SKM-1 (cell line): ENCODE results near the gene GEMIN7.
A peak's percentile ranks its signal among the peaks of the same experiment; 100 is the strongest.

Experiments
- DNase-seq: peaks from one replicate; lab custom pipeline; 2025; ENCODE audit not compliant: unreplicated experiment; lab: John Stamatoyannopoulos, UW

The GEMIN7 gene

DNA sequence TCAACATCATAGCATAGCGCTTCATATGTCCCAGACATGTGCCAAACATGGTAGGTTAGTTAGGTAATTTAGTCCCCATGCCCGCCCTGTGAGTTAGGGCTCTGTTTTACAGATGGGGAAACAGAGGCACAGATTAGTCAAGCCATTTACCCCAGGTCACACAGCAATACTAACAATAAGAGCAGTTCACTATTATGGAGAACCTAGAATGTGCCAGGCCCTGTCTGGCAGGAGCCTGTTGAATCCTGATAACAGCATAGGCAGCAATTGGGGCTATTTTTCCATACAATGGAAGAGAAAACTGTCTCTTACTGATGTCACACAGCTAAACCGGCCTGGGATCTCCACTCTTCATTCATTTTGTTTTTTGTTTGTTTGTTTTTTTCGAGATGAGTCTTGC lies 7.4 kb downstream of the GEMIN7 start:
- DNase-seq, result no peak

DNA sequence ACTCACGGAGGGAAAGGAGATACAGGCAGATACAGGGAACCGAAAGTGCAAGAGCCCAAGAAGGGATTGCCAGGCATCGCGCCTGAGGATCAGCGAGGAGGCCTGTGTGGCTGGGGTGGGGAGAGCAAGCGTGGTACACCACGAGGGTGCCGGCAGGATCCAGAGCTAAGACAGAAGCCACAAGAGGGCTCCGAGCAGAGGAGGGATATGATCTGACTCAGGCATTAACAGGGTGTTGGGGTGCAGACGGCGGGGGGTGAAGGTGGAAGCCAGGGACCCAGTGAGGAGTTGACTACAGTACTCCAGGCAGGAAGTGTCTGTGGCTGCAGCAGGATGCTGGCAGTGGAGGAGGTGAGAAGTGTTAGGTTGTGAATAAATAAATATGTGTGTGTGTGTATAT lies 8.5 kb downstream of the GEMIN7 start:
- no peak for DNase-seq

DNA sequence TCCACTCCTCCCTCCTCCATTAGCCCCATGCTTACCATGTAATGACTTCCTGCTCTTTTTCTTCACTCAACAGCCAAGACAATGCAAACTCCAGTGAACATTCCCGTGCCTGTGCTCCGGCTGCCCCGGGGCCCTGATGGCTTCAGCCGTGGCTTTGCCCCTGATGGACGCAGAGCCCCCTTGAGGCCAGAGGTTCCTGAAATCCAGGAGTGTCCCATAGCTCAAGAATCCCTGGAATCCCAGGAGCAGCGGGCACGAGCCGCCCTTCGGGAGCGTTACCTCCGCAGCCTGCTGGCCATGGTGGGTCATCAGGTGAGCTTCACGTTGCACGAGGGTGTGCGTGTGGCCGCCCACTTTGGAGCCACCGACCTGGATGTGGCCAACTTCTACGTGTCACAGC lies 11.0 kb downstream of the GEMIN7 start:
- no peak for DNase-seq

DNA sequence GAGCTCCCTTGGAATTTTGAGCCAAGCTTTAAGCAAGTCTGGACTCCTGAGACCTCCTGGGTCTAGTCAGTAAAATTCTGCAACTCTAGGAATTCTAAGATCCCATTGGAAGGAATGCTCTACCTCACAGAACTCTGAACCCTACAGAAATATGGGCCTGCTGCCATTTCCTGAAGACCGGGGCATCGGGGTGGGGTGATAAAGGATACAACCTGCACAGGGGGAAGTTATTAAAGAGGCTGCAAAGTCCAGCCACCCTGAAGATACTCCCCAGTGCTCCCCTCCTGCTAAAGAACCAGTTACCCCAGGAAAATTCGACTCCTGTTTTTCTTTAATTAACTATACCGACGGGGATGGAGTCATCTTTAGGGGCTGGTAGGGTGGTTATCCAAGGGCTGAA lies 11.5 kb downstream of the GEMIN7 start:
- no peak for DNase-seq

DNA sequence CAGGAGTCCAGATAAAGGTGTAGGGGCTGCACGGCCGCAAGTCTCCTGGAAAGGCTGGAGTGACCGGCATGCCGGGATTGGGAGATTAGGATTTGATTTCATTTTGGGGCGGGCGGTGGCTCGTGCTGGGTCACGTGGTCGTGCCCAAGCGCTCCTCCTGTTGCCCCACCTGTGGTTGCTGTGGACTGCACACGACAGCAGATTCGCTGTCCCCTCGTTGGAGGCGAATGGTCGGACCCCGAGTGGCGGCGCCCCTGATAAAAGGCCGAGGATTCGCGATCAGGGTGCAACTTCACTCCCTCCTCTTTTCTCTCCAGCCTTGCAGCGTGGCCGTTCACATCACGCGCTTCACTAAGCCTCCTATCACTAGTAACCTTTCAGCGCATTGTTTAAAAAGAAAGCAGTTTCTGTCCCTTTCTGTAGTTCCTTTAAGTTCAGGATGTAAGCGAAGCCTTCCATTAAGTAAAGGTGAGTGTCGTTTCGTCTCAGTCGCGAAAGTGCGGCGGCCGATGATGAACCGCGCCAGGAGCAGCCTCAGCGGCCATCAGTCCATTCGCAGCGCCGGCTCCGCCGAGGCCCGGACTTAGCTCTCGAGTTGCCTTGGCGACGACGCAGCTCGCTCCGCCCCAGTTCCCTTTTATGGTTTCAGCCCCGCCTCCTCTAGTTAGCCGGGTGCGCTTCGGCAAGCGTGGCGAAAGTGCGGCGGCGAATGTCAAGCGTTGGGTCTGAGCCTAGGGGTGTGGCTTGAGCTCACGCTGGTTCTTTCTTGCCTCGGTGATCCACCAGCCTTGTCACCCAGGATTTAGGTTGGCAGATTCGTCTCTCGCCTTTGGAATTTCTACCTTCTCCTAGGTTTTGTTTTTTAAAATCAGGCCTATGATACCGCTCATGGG lies 12.2 kb downstream of the GEMIN7 start:
- no peak for DNase-seq

DNA sequence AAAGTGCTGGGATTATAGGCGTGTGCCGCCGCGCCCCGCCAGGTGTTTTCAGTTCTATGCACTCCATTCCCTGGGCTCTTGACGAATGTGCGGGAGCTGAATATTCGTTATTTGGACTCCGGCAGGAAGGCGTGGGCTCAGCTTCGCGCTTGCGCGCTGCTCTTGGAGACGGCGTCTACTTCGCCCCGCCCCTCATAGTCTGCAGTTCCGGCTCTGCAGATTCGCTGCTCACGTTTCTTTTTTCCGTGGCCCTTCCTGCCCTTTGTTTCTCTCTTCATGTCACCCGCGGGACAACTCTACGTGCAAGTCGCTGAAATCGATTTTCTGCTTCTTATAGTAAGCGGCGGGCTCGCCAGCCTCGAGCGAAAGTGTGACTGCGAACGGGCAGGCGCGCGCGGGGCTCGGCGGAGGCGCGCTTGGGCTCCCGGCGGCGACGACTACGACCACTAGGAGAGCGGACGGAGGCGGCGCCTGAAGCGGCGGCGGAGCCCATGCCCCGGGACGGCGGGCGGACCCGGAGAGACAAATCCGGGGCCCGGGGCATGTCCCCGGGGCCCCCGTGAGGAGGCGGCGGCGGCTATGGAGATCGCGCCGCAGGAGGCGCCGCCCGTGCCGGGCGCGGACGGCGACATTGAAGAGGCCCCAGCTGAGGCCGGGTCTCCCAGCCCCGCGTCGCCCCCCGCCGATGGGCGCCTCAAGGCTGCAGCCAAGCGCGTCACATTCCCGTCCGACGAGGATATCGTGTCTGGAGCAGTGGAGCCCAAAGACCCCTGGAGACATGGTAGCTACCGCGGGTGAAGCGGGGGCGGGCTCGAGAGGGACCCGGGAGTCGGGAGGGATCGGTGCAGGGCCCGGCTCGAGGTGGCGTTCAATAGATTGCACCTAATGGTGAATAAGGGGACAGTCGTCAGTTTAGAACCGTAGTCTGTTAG lies 14.0 kb downstream of the GEMIN7 start, which contains the start of gene PPP1R37:
Gene PPP1R37, plus strand, starts transcription at position 433 of the 932 bp plus-strand sequence. Its CDS starts 147 bp downstream, at position 580.
- DNase-seq, result peak; percentile 41

DNA sequence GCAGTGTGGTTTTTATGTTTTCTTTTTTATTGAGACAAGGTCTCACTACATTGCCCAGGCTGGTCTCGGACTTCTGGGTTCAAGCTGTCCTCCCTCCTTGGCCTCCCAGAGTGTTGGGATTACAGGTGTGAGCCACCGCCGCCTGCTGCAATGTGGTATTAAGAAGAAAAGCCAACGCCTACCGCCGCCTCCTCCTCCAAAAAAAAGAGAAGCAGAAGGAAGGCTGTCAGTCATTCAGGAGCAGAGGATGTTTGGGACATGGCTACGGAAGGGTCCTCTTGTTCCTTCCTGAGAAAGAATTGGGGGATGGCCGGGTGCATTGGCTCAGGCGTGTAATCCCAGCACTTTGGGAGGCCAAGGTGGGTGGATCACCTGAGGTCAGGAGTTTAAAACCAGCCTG lies 15.1 kb downstream of the GEMIN7 start:
- DNase-seq, result no peak

DNA sequence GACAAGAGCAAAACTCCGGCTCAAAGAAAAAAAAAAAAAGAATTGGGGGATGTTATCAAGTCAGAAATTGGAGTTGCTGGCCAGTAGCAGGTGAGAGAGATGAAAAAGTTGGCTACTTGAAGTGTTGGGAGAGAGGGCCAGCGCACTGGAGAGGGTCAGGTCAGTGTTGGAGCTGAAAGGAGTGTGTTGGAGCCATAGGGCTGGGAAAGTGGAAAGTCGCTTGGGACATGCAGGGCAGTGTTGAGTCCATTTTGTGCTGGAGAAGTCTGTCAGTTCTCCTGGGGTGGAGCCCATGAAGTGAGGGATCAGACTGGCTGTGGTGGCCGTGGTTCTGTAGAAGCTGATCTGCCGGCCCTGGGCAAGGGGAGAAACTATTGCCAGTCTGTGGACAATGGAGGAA lies 15.6 kb downstream of the GEMIN7 start:
- no peak for DNase-seq

DNA sequence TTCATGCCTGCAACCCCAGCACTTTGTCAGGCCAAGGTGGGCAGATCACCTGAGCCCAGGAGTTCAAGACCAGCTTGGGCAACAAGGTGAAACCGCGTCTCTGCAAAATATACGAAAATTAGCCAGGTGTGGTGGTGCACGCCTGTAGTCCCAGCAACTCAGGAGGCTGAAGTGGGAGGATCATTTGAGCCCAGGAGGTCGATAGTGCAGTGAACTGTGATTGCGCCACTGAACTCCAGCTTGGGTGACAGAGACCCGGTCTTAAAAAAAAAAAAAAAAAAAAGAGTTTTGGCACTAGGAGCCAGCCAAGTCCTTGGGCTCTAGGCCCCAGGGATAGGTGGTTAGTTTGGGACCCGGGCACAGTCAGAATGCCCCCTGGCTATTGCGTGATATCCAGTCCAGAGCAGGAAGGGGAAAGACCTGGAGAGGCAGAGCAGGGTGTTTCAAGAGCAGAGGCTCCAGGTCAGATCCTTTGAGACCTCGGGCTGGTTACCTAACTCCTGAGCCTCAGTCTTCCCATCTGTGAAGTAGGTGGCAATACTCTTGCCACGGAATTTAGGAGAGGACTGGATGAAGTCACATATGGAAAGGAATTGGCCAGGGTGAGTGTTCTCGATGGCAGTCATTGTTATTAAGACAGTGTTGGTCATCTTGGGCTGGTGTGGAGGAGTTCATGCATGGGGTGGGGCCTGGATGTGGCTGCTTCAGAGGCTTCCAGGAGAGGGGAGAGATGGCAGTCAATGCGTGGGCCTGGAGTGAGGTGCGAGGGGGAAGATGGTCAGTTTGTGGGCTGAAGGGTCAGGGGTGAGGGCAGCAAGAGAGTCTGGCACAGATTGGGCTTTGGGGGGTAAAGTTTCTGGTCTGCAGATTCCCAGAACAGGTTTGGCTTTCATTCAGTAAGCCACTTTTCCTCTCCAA lies 16.7 kb downstream of the GEMIN7 start:
- DNase-seq, result no peak

DNA sequence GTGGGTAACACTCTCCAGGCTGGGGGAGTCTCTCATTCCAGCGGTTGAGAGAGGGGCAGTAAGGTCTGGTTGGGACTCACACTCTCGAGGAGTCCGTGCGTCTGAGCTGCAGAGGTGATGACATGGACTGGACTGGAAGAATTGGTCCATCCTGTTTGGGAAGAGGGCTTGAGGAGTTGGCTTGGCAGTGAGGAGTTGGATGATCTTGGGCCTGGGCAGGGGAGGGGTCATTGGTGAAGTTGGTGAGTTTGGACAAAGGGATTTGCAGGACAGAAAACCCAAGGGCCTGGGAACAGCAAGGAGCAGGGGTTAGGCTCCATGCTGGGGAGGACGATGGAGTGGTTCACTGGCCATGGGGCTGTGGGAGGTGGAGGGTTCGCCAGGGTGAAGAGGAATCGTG lies 17.6 kb downstream of the GEMIN7 start:
- DNase-seq, result no peak

DNA sequence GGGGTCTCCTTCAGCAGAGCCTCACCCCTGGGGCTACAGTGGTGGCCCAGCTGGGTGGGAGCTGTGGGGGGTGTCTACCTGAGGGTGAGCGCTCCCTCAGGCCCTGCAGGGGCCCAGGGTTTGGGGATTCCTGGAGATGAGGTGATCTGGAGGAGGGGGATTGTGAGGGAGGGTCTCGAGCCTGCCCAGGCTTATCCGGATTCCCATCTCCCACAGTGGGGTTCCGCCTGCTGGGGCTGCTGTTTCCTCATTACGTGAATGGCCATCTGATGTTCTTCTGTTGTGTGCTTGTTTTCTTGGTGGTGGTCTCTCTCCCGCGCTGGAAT lies 18.4 kb downstream of the GEMIN7 start:
- DNase-seq, result no peak

DNA sequence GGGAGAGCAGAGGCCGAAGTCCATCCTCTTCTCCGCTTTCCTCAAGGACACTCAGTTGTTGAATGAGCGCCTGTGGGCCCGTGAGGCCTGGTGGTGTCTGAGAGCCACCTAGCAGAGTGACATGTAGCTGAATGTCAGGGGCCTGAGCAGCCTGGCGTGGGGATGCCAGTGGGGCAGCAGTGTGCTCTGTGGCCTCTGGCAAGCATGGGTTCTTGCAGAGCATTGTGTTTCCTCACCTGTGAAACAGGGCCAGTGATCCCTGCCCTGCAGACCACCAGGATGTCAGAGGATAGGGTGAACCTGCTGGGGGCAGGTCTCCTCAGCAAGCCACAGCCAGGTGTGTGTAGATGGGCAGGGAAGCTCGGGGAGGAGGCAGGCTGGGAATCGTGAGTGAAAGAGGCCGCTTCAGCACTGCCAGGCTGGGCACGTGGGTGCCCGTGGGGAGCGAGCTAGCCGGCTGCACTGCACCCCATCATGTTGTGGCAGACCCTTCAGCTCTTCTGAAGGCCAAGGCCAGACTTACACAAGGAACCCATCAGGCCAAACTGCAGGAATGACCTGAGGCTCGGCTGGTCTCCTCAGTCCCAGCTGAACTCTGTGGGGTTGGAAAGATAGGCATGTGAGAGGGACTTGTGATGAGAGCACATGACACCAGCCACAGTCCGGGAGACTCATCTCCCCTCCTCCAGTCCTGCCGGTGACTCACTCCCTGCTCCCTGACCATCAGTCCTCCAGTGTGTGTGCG lies 18.9 kb downstream of the GEMIN7 start:
- DNase-seq, result no peak

DNA sequence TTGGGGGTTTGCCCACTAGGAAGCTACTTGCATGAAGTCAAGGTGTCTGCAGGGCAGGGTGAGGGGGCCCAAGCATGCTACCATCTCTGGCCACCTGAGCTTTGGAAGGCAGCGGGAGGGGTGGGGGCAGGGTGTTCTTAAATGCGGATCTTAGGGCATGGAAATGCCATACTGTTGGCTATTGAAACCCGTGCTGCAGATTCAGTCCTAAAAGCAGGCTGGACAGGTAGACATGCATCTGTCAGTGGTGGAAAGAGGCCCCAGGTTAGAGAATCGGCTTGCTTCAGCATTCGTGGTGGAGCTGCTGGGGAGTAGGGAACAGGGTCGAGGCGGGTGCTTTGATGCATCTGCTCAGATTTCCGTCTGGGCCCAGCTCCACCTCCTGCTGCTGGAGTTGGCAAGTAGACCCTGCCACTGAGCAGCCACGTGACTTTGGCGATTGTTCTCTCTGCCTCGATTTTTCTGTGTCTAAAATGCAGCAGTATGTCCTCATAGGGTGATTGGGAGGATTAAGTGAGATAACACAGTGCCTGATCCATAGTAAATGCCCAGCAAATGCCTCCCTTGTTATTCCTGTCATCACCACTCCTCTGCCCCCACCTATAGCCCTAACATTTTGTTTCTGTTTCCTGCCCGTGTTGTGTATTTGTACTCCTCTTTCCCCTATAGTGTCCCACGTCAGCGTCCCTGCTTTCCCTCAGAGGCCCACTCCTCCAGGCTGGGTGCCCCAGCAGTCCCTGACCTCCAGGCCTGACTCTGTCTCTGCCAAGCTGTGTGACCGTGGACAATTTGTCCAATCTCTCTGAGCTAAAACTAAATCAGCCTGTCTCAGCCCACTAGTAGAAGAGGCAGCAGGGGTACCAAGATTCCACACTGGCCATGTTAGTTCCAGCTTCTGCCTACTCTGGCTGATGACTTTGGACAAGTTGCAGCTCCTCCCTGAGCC lies 19.7 kb downstream of the GEMIN7 start:
- no peak for DNase-seq

DNA sequence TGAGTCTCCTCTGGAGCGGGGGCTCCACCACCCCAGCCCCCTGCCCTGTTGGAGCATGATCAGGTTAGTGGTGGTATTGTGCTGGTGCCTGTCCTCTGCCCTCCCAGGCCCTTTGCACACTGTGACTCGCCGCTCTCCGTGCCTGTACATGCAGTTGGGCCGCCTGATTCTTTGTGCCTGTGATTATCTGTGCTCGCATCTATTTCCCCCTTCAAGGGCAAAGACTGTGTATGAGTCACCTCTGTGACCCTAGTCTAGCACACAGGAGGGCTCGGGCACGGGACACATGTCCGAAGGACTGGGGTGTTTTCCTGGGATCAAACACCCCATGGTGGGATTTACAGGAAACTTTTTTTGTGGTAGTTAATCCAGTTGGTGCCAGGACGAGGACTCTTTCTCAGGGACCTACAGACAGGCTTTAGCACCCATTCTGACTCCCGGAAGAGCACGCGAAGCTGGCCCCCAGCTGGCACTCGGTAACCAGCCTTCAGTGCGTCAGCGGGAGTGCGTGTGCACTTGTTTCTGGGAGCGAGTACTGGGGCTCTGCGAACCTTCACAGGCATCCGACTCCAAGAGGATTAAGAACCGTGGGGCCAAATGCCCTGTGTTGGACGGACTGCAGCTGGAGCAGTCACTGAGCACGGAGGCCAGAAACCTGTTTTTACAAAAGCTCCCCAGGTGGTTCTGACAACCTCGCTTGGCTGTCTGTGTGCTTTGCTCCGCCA lies 20.6 kb downstream of the GEMIN7 start:
- no peak for DNase-seq

DNA sequence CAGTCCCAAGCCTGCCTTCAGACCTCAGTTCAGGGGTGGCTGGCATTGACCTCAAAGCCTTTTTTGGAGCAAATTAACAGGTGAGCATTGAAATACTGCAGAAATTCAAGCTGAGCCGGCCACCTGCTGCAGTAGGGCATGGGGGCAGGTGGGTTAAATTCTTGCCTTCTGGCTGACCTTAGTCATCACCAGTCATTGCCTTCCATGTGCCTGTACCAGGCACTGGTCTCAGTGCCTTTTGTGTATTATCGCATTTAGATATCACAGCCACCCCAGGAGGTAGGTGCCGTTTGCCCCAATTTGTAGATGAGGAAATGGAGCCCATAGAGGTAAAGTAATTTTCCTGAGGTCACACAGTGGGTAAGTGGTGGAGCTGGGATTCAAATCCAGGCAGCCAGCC lies 21.1 kb downstream of the GEMIN7 start:
- DNase-seq, result no peak

DNA sequence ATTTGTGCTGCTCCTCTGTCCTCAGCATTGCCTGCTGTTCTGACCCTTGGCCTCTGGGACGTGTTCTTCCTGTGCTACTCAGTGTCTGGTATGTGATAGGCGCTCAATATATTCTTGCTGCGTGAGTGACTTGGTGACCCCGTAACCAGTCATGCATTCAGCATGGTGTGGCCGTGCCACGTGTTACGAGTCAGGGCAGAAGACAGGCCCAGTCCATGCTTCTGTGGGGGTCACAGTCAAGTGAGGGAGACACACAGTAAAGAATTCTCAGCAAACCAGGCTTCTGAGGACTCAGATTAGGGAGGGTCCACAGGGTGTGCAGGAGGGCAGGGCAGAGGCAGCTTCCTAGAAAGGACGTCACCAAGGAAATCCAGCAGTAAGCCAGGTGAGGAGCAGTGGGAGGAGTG lies 21.8 kb downstream of the GEMIN7 start:
- DNase-seq, result no peak

DNA sequence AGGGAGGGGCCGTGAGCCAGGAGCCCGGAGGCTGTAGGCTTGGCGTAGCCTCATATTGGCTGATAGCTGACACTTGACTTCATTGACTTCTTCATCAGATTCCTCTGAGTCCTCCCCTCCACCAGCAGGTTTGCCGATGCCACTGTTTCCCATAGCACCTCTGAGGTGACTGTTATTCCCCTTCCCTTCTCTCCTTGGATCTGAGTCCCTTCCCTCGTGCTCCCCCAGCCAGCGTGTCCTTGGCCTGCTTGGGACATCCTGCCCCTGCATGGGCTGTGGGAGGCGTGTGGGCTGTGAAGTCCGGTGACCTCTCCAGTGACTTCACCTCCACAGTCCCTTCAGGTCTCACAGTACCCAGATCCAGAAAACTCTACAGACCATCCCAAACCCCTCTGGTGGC lies 22.7 kb downstream of the GEMIN7 start:
- no peak for DNase-seq

DNA sequence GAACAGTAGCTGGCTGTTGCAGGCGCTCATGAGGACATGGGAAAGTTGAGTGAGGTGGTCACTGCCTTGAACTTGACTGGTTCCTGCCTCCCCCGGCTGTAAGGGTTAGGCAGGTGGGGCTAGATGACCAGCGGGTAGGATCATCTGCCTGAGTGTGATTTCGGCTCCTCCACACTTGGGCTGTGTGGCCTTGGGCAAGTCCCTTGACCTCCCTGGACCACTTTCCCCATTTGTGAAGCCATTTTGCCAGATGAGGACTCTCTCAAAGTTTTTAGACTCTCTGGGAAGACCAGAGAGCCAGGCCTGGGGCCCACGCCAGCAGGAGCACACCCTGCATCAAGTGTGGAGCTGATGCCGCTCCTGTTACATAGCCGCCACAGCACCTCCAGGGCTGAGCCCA lies 23.4 kb downstream of the GEMIN7 start:
- DNase-seq, result no peak

DNA sequence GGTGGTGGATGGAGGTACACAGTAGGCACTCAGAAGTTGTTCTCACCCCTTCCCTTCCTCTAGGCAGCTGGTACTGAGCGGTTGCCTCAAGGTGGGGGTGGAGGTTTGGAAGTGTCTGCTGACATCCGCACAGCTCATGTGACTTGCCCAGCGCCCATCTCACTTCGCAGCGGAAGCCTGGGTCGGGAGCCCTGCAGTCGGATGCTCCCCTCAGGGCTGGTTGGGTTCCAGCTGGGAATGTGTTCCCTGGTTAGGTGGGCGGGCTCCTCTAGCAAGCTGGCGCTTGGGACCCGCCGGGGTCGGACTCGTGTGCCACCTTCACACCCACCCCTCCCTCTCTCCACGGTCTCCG lies 24.1 kb downstream of the GEMIN7 start:
- no peak for DNase-seq
